Panc1 (cell line): ENCODE data around the gene GADD45G. TPM values are rescaled to one million over a fixed set of nuclear protein-coding genes. Genes with fewer than 3 reads are reported as not detected.

Source experiments
- ATAC-seq: fragments of 200-7000 bp; cut with Tn5 transposase; 2 replicates; pipeline ENCODE4 v1.9.1; 2020; ENCODE audit warnings: mild to moderate bottlenecking, moderate library complexity
- BruUV-seq: library from RNA; stranded (reverse); fragments of 400-500 nt; replicated peaks from 2 replicates; lab custom pipeline; 2021; lab: Mats Ljungman, UMichigan
- CTCF ChIA-PET: fragments of 300-600 bp; sonication (Branson Sonifier 250); formaldehyde crosslinking; loops from one replicate; lab custom pipeline; 2022; ENCODE audit warnings: antibody characterized with exemption; lab: Charles Lee
- POLR2A ChIA-PET: fragments of 300-600 bp; sonication (Branson Sonifier 250); formaldehyde crosslinking; loops from one replicate; lab custom pipeline; 2022; ENCODE audit warnings: antibody characterized with exemption; lab: Charles Lee
- DNase-seq: peaks from one replicate; pipeline ENCODE4 v3.0.0-alpha.2; 2010; ENCODE audit warnings: low read depth, low spot score
- H3K27ac ChIP-seq: 2 replicates; pipeline ENCODE4 v1.5.1; 2011; ENCODE audit warnings: mild to moderate bottlenecking, low read length, inconsistent platforms
- H3K27me3 ChIP-seq: fragments of 200-500 bp; sonication (Bioruptor generic); 2 replicates; pipeline ENCODE4 v1.6.0; 2014; ENCODE audit warnings: low read length, inconsistent platforms; ENCODE audit not compliant: control insufficient read depth, insufficient read depth
- H3K36me3 ChIP-seq: fragments of 200-500 bp; sonication (Bioruptor generic); 2 replicates; pipeline ENCODE4 v1.5.1; 2014; ENCODE audit warnings: inconsistent platforms, mild to moderate bottlenecking, low read length, moderate library complexity; ENCODE audit not compliant: control insufficient read depth, insufficient read depth
- H3K4me1 ChIP-seq: 2 replicates; pipeline ENCODE4 v1.5.1; 2011; ENCODE audit warnings: inconsistent platforms, mild to moderate bottlenecking, low read length, moderate library complexity; ENCODE audit not compliant: control insufficient read depth, insufficient read depth
- H3K4me3 ChIP-seq, 2 experiments: 2 replicates each; pipeline ENCODE4 v1.5.1; 2011 to 2012; ENCODE audit warnings: low read depth in 2 of 2, low read length in 2 of 2, mild to moderate bottlenecking in 2 of 2, inconsistent platforms in 1 of 2, moderate library complexity in 1 of 2
- H3K9me3 ChIP-seq: fragments of 200-500 bp; sonication (Bioruptor generic); 2 replicates; pipeline ENCODE4 v1.5.1; 2014; ENCODE audit warnings: low read depth, mild to moderate bottlenecking, inconsistent platforms, low read length, moderate library complexity; ENCODE audit not compliant: control insufficient read depth, insufficient read depth
- CTCF ChIP-seq: fragments of 450-650 bp; IDR thresholded peaks from 2 replicates; pipeline ENCODE4 v1.5.1; 2017; ENCODE audit warnings: mild to moderate bottlenecking
- POLR2AphosphoS5 ChIP-seq: IDR thresholded peaks from 2 replicates; pipeline ENCODE4 v1.6.1; 2012; ENCODE audit warnings: mild to moderate bottlenecking, low read depth, low read length, moderate library complexity
- REST ChIP-seq, 2 experiments: IDR thresholded peaks; 2 replicates each; pipeline ENCODE4 v1.6.1; 2011 to 2012; ENCODE audit warnings: low read depth in 2 of 2, control low read depth in 1 of 2, low read length in 1 of 2, mild to moderate bottlenecking in 1 of 2, moderate library complexity in 1 of 2; ENCODE audit not compliant: insufficient read depth in 1 of 2
- SIN3A ChIP-seq: IDR thresholded peaks from 2 replicates; pipeline ENCODE4 v1.6.1; 2012; ENCODE audit warnings: low read depth, mild to moderate bottlenecking, low read length, moderate library complexity, borderline replicate concordance; ENCODE audit not compliant: insufficient read depth
- TCF7L2 ChIP-seq: IDR thresholded peaks from 2 replicates; pipeline ENCODE4 v1.6.1; 2011; ENCODE audit warnings: mild to moderate bottlenecking, low read depth, low read length, inconsistent platforms
- in situ Hi-C: cut with HindIII; loops from 2 replicates; pipeline ENCODE4 v1.10.0; 2016; ENCODE audit warnings: low sequenced_read_pairs, low pct_unique_long_range_greater_than_20kb
- intact Hi-C: fragments of 100-400 bp; cut with micrococcal nuclease; formaldehyde crosslinking; loops from one replicate; pipeline ENCODE4 v1.10.0; 2022; ENCODE audit not compliant: unreplicated experiment
- total RNA-seq: library from RNA; stranded (reverse); gene quantifications from one replicate; pipeline ENCODE4 v1.2.1, GENCODE V29; 2021; ENCODE audit not compliant: unreplicated experiment

The GADD45G gene
- total RNA-seq, 1 experiment from 2014 or later, result 1.2 TPM

GRCh38 chr9:89588271-89588879, 16.4 kb upstream of the GADD45G start:
- ATAC-seq, result no peak
- POLR2A ChIA-PET, result no interaction called here
- CTCF ChIA-PET, result no interaction called here
- Histone ChIP-seq H3K4me3 (no peak overlapping the region), H3K9me3 (no peaks in the 10 kb centered on the region), H3K27me3 (no peaks in the 10 kb centered on the region), H3K36me3 (no peaks in the 10 kb centered on the region), H3K4me1 (no peaks in the 10 kb centered on the region), H3K27ac (no peak overlapping the region)
- DNase-seq, result no peak
- no TSS peak for BruUV-seq
- in situ Hi-C loops (no loop called here), intact Hi-C loops (no loop called here)
- TF ChIP-seq SIN3A, result no peak
- no peak for TF ChIP-seq CTCF
- no peak for TF ChIP-seq POLR2AphosphoS5
- TF ChIP-seq REST (IDR thresholded peaks at IDR 0.05; ENCODE audit: insufficient read depth in 1 of 2, low read depth in 2 of 2, low read length in 1 of 2), result no peak
- no peak for TF ChIP-seq TCF7L2

GRCh38 chr9:89590415-89590814, 14.4 kb upstream of the GADD45G start:
- H3K4me3 ChIP-seq, result no peak overlapping the region
- CTCF ChIA-PET, result no interaction called here
- DNase-seq (no peak), ATAC-seq (no peak)
- no peaks in the 10 kb centered on the region for H3K36me3 ChIP-seq
- TF ChIP-seq SIN3A, result no peak
- no peak for TF ChIP-seq REST (IDR thresholded peaks at IDR 0.05; ENCODE audit: insufficient read depth in 1 of 2, low read depth in 2 of 2, low read length in 1 of 2)
- TF ChIP-seq POLR2AphosphoS5, result no peak
- no peak for TF ChIP-seq CTCF
- no peak for TF ChIP-seq TCF7L2
- no peaks in the 10 kb centered on the region for H3K4me1 ChIP-seq
- intact Hi-C loops (loop anchor here (10.0 kb wide), 1 partner anchor 634 kb away; no protein-coding TSS in a partner anchor), in situ Hi-C loops (no loop called here)
- no peaks in the 10 kb centered on the region for H3K27me3 ChIP-seq
- H3K9me3 ChIP-seq, result no peaks in the 10 kb centered on the region
- no peak overlapping the region for H3K27ac ChIP-seq
- POLR2A ChIA-PET, result no interaction called here
- BruUV-seq, result no TSS peak
